ENCODE data around the gene C4orf50.
"Not testable (repeated sequence)": the region's sequence is repeated elsewhere in the genome, so short reads cannot be mapped to it uniquely, and the experiment has no call there.

The C4orf50 gene

GRCh38 chr4:5955201-5955821 is 62.9 kb downstream of the C4orf50 start:
- no peak for ATAC-seq (ENCODE audit: low read depth)
- no peaks in the 10 kb centered on the region for H3K36me3 Mint-ChIP-seq
- no peak overlapping the region for H3K4me3 Mint-ChIP-seq
- no peak for DNase-seq (ENCODE audit: low spot score in 2 of 2)
- H3K9me3 Mint-ChIP-seq = peaks cover 3% of the 10 kb centered on the region
- H3K27me3 Mint-ChIP-seq = no peaks in the 10 kb centered on the region
- no peak overlapping the region for H3K27ac Mint-ChIP-seq
- no peaks in the 10 kb centered on the region for H3K4me1 Mint-ChIP-seq

DNA sequence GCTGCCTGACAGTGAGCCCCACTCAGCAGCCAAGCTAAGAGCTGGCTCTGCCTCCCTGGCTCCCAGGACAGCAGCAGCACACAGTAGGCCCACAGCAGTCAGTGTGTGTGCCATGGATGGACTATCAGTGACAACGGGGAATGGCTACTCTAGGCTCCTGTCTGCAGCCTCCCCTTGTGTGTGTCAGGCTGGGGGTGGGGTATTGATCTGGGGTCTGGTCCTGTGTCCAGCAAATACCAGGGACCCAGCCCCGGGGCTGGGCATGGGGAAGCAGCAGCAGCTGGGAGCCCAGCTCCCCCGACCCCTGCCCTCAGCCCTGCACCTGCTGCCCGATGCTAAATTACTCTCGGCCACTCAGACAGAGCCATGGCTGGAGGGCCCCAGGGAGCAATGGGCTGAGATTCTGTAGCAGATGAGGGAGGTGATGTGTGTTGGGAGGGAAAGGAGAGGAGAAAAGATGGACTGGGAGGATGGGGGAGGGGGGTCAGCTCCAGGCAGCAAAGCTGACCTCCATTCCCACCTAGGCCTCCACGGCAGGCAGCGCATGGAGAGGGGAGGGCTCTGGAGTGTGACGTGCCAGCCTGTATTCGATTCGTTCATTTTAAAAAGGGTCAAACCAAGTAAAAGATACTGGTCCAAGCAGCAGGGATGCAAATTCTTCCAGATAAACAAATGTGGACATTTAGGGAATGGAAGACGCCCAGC is 64.0 kb downstream of the C4orf50 start:
- H3K9me3 Mint-ChIP-seq = peaks cover 5% of the 10 kb centered on the region
- no peaks in the 10 kb centered on the region for H3K36me3 Mint-ChIP-seq
- H3K4me3 Mint-ChIP-seq = no peak overlapping the region
- H3K27ac Mint-ChIP-seq = no peak overlapping the region
- H3K27me3 Mint-ChIP-seq = peaks cover 2% of the 10 kb centered on the region
- no peaks in the 10 kb centered on the region for H3K4me1 Mint-ChIP-seq
- no peak for ATAC-seq (ENCODE audit: low read depth)
- DNase-seq (ENCODE audit: low spot score in 2 of 2) = no peak

GRCh38 chr4:5952975-5953951 is 65.0 kb downstream of the C4orf50 start:
- no peak for ATAC-seq (ENCODE audit: low read depth)
- Mint-ChIP-seq H3K4me1 (no peaks in the 10 kb centered on the region), H3K36me3 (no peaks in the 10 kb centered on the region), H3K27me3 (peaks cover 2% of the 10 kb centered on the region), H3K9me3 (peaks cover 5% of the 10 kb centered on the region), H3K27ac (no peak overlapping the region), H3K4me3 (no peak overlapping the region)
- DNase-seq (ENCODE audit: low spot score in 2 of 2) = no peak

DNA sequence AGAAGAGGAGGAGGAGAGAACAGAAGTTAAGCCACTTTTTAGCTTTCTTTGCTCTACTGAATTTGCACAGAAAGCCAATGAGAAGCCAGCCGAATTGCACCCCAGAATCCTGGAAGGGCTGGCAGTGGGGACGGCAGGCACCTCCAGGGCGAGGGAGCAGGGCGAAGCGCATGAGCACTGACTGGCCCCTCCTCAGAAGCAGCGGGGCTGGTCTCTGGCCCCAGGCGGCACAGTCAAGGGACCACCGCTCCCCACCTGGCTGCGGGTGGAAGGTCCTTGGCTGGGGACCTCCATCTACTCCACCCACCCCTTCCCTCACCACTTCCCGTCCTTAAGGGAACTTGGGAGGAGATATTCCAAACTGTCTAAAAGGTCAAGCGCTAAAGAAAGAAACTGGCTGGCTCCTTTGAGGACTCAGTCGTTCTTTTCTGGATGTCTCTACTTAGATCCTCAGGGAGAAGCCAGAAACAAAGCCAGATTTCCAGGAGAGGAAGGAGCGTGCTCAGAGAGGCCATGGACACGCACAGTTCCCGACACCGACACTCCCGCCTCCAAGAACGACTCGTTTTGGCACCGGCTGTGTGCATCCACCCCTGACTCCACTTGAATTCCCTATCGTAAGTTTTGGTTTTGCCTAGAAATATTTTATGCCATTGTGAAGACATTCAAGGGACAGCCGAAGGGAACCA is 65.8 kb downstream of the C4orf50 start:
- DNase-seq (ENCODE audit: low spot score in 2 of 2) (no peak), ATAC-seq (ENCODE audit: low read depth) (no peak)
- peaks cover 5% of the 10 kb centered on the region for H3K9me3 Mint-ChIP-seq
- H3K36me3 Mint-ChIP-seq = no peaks in the 10 kb centered on the region
- peaks cover 6% of the 10 kb centered on the region for H3K27me3 Mint-ChIP-seq
- H3K4me1 Mint-ChIP-seq = no peaks in the 10 kb centered on the region
- no peak overlapping the region for H3K27ac Mint-ChIP-seq
- no peak overlapping the region for H3K4me3 Mint-ChIP-seq

- not testable (repeated sequence) for H3K36me3 Mint-ChIP-seq; H3K9me3 Mint-ChIP-seq; H3K27me3 Mint-ChIP-seq; ATAC-seq (ENCODE audit: low read depth); H3K4me1 Mint-ChIP-seq; H3K27ac Mint-ChIP-seq; DNase-seq (ENCODE audit: low spot score in 2 of 2); H3K4me3 Mint-ChIP-seq
Observed at GRCh38 chr4:5946653-5947052, 71.6 kb downstream of the C4orf50 start.

- Mint-ChIP-seq H3K27ac (no peak overlapping the region), H3K4me1 (no peaks in the 10 kb centered on the region)
- no peak for ATAC-seq (ENCODE audit: low read depth)
Observed at GRCh38 chr4:5945936-5946335, 72.3 kb downstream of the C4orf50 start.

DNA sequence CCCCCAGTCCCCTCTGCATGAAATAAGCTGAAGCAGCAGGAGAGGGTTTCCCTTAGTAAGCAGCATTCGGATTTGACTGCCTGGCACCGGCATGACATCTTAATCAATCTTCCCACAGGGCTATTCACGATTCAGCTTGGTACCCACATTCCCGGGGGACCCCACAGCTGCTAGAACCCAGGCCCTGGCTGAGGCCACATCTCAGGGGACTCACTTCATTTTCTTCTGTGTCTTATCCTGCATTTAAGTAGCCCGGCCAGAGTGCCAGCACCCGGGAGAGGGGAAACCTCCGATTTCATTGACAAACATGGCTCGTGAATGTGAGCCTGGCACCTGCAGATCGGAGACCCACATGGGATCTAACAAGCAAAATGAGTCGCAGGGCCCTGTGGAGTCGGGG is 73.1 kb downstream of the C4orf50 start:
- H3K4me3 Mint-ChIP-seq = no peak overlapping the region
- H3K9me3 Mint-ChIP-seq = peaks cover 6% of the 10 kb centered on the region
- H3K27ac Mint-ChIP-seq = no peak overlapping the region
- H3K27me3 Mint-ChIP-seq = peaks cover 8% of the 10 kb centered on the region
- no peaks in the 10 kb centered on the region for H3K4me1 Mint-ChIP-seq
- no peak for ATAC-seq (ENCODE audit: low read depth)
- no peaks in the 10 kb centered on the region for H3K36me3 Mint-ChIP-seq
- no peak for DNase-seq (ENCODE audit: low spot score in 2 of 2)

More at GRCh38 chr4:5945936-5946335, 72.3 kb downstream of the C4orf50 start:
- H3K36me3 Mint-ChIP-seq = no peaks in the 10 kb centered on the region
- H3K27me3 Mint-ChIP-seq = peaks cover 8% of the 10 kb centered on the region
- H3K4me3 Mint-ChIP-seq = no peak overlapping the region
- DNase-seq (ENCODE audit: low spot score in 2 of 2) = no peak
- H3K9me3 Mint-ChIP-seq = peaks cover 6% of the 10 kb centered on the region

- Mint-ChIP-seq H3K27me3 (peaks cover 7% of the 10 kb centered on the region), H3K4me3 (no peak overlapping the region), H3K4me1 (no peaks in the 10 kb centered on the region), H3K27ac (no peak overlapping the region), H3K9me3 (peaks cover 4% of the 10 kb centered on the region), H3K36me3 (no peaks in the 10 kb centered on the region)
- no peak for DNase-seq (ENCODE audit: low spot score in 2 of 2)
- no peak for ATAC-seq (ENCODE audit: low read depth)
Observed at GRCh38 chr4:5943561-5943960, 74.7 kb downstream of the C4orf50 start.

GRCh38 chr4:5942947-5943346 is 75.3 kb downstream of the C4orf50 start:
- H3K9me3 Mint-ChIP-seq = peaks cover 4% of the 10 kb centered on the region
- no peak for DNase-seq (ENCODE audit: low spot score in 2 of 2)
- no peaks in the 10 kb centered on the region for H3K36me3 Mint-ChIP-seq
- H3K4me3 Mint-ChIP-seq = no peak overlapping the region
- H3K27ac Mint-ChIP-seq = no peak overlapping the region
- ATAC-seq (ENCODE audit: low read depth) = no peak
- H3K27me3 Mint-ChIP-seq = peaks cover 4% of the 10 kb centered on the region
- no peaks in the 10 kb centered on the region for H3K4me1 Mint-ChIP-seq

DNA sequence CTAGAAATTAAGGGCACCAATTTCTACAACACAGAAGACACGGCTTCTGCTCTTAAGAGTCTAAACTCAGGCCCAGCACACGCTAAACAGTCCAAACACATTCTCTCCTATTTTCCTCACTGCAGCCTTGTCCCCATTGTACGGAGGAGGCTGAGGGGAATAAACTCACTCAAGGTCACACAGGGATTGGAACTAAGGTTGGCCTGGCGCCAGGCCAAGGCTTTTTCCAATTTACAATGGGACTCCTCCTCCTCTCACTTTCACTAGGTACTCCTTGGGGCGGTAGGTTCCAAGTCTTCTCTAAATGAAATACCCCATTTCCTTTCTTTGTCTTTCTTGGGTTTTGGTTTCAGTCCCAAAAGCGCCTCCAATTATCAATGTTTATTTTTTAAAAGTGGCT is 76.6 kb downstream of the C4orf50 start:
- ATAC-seq (ENCODE audit: low read depth) (no peak), DNase-seq (ENCODE audit: low spot score in 2 of 2) (no peak)
- peaks cover 4% of the 10 kb centered on the region for H3K9me3 Mint-ChIP-seq
- H3K4me3 Mint-ChIP-seq = no peak overlapping the region
- no peaks in the 10 kb centered on the region for H3K36me3 Mint-ChIP-seq
- no peaks in the 10 kb centered on the region for H3K4me1 Mint-ChIP-seq
- no peak overlapping the region for H3K27ac Mint-ChIP-seq
- peaks cover 2% of the 10 kb centered on the region for H3K27me3 Mint-ChIP-seq

GRCh38 chr4:5940470-5941203 is 77.6 kb downstream of the C4orf50 start:
- H3K4me3 Mint-ChIP-seq = no peak overlapping the region
- peaks cover 2% of the 10 kb centered on the region for H3K9me3 Mint-ChIP-seq
- H3K27me3 Mint-ChIP-seq = peaks cover 2% of the 10 kb centered on the region
- DNase-seq (ENCODE audit: low spot score in 2 of 2) (no peak), ATAC-seq (ENCODE audit: low read depth) (no peak)
- no peak overlapping the region for H3K27ac Mint-ChIP-seq
- H3K36me3 Mint-ChIP-seq = no peaks in the 10 kb centered on the region
- H3K4me1 Mint-ChIP-seq = no peaks in the 10 kb centered on the region

- H3K9me3 Mint-ChIP-seq = no peaks in the 10 kb centered on the region
- H3K4me1 Mint-ChIP-seq = no peaks in the 10 kb centered on the region
- H3K27ac Mint-ChIP-seq = no peak overlapping the region
- DNase-seq (ENCODE audit: low spot score in 2 of 2) = no peak
- no peak for ATAC-seq (ENCODE audit: low read depth)
- no peak overlapping the region for H3K4me3 Mint-ChIP-seq
- H3K36me3 Mint-ChIP-seq = no peaks in the 10 kb centered on the region
- H3K27me3 Mint-ChIP-seq = peaks cover 7% of the 10 kb centered on the region
Observed at GRCh38 chr4:5933996-5934831, 84.0 kb downstream of the C4orf50 start.

Measured in memory B cell (primary cell).